AG04449 (cell line): Measurements from ENCODE around the gene MRPL43.
A peak's percentile ranks its signal among the peaks of the same experiment; 100 is the strongest.

Experiments
- CTCF ChIA-PET: fragments of 350-600 bp; formaldehyde crosslinking; extraction: SDS; loops from one replicate; lab custom pipeline; 2021; ENCODE audit warnings: antibody characterized with exemption; lab: Yijun Ruan, JAX
- POLR2A ChIA-PET: fragments of 400-600, 350-600 bp; formaldehyde crosslinking; extraction: SDS; loops from one replicate; lab custom pipeline; 2020; ENCODE audit warnings: antibody characterized with exemption, inconsistent platforms; lab: Yijun Ruan, JAX
- DNase-seq: peaks from one replicate; pipeline ENCODE4 v3.0.0-alpha.2; 2010; ENCODE audit warnings: low read depth, low spot score
- H3K4me3 ChIP-seq: 2 replicates; pipeline ENCODE4 v1.5.1; 2011; ENCODE audit warnings: low read depth, mild to moderate bottlenecking, control low read depth, low read length
- CTCF ChIP-seq: IDR thresholded peaks from one replicate; pipeline ENCODE4 v1.5.1; 2011; ENCODE audit warnings: mild to moderate bottlenecking, moderate library complexity, low read length, control low read depth, inconsistent platforms; ENCODE audit not compliant: insufficient read depth; ENCODE audit errors: missing control alignments

The MRPL43 gene

GRCh38 chr10:101011517-101012423 lies 24.5 kb upstream of the MRPL43 start:
- DNase-seq = no peak

GRCh38 chr10:101010329-101010728 lies 23.0 kb upstream of the MRPL43 start:
- CTCF ChIA-PET = interaction anchor here (1.1 to 7.4 kb wide), 8 partner anchors 9 to 57 kb away, joined by 3 to 336 read pairs (median 4); partner anchors contain the start of genes LZTS2, PDZD7 and SFXN3
- H3K4me3 ChIP-seq = no peak overlapping the region
- no peak for TF ChIP-seq CTCF
- DNase-seq = no peak
- POLR2A ChIA-PET = no interaction called here

More at GRCh38 chr10:101011517-101012423, 24.5 kb upstream of the MRPL43 start:
- ChIA-PET POLR2A (interaction anchor here (1.3 kb wide), 1 partner anchor 14 kb away, joined by 8 read pairs; no protein-coding TSS in a partner anchor), CTCF (interaction anchor here (0.9 to 7.4 kb wide), 21 partner anchors 8 to 476 kb away, joined by 3 to 336 read pairs (median 4); partner anchors contain the start of genes HIF1AN, LZTS2, PDZD7 and SFXN3)
- no peak overlapping the region for H3K4me3 ChIP-seq
- peak; percentile 30 for TF ChIP-seq CTCF

GRCh38 chr10:101008823-101009423 lies 21.6 kb upstream of the MRPL43 start:
- no peak for TF ChIP-seq CTCF
- ChIA-PET POLR2A (interaction anchor here (0.6 kb wide), 1 partner anchor 97 kb away, joined by 3 read pairs; no protein-coding TSS in a partner anchor), CTCF (interaction anchor here (1.1 to 26.4 kb wide), 6 partner anchors 8 to 39 kb away, joined by 3 to 803 read pairs (median 4); partner anchors contain the start of genes LZTS2, PDZD7 and SFXN3)
- no peak overlapping the region for H3K4me3 ChIP-seq
- DNase-seq = no peak

GRCh38 chr10:101007915-101008822 lies 20.9 kb upstream of the MRPL43 start:
- CTCF ChIA-PET = interaction anchor here (1.0 to 26.4 kb wide), 6 partner anchors 9 to 42 kb away, joined by 3 to 803 read pairs (median 4); partner anchors contain the start of gene LZTS2
- no peak for TF ChIP-seq CTCF
- H3K4me3 ChIP-seq = no peak overlapping the region
- no peak for DNase-seq
- POLR2A ChIA-PET = interaction anchor here (0.6 to 0.9 kb wide), 2 partner anchors 9 to 96 kb away, joined by 3 to 4 read pairs; partner anchors contain the start of gene LZTS2

GRCh38 chr10:101007099-101007711 lies 19.9 kb upstream of the MRPL43 start:
- no peak overlapping the region for H3K4me3 ChIP-seq
- CTCF ChIA-PET = interaction anchor here (1.0 to 26.4 kb wide), 4 partner anchors 10 to 43 kb away, joined by 3 to 803 read pairs (median 171); partner anchors contain the start of gene LZTS2
- no peak for TF ChIP-seq CTCF
- no peak for DNase-seq
- POLR2A ChIA-PET = interaction anchor here (0.6 to 1.0 kb wide), 3 partner anchors 8 to 49 kb away, joined by 3 to 6 read pairs (median 4); partner anchors contain the start of gene LZTS2
